GM12872 (cell line): Measurements from ENCODE around the gene KCTD20.

Source experiments
- CTCF ChIP-seq: IDR thresholded peaks from 3 replicates; pipeline ENCODE4 v1.5.1; 2011; ENCODE audit warnings: low read depth, mild to moderate bottlenecking, low read length, moderate library complexity; ENCODE audit not compliant: insufficient read depth

KCTD20 gene

GRCh38 chr6:36442671-36443470, at the start of gene KCTD20, which contains the start of gene PXT1:
Gene KCTD20 (plus strand): TSS chr6:36443000. CDS start chr6:36470098, 27,098 bp downstream.
Gene PXT1 (minus strand): TSS chr6:36442854. CDS start chr6:36426082, 16,772 bp downstream.
- TF ChIP-seq CTCF, result no peak

GRCh38 chr6:36399970-36400369, 42.8 kb upstream of the KCTD20 start:
- TF ChIP-seq CTCF, result no peak

GRCh38 chr6:36402481-36402880, 40.3 kb upstream of the KCTD20 start:
- no peak for TF ChIP-seq CTCF

GRCh38 chr6:36404164-36404563, 38.6 kb upstream of the KCTD20 start:
- no peak for TF ChIP-seq CTCF

GRCh38 chr6:36413489-36414480, 29.0 kb upstream of the KCTD20 start:
- TF ChIP-seq CTCF, result no peak

GRCh38 chr6:36414481-36414880, 28.3 kb upstream of the KCTD20 start:
- no peak for TF ChIP-seq CTCF

GRCh38 chr6:36418558-36418957, 24.2 kb upstream of the KCTD20 start:
- no peak for TF ChIP-seq CTCF
